Measurements from ENCODE around the gene PKN2.

GRCh38 chr1:88812366-88812765 lies 128.3 kb downstream of the PKN2 start:
- TF ChIP-seq CTCF (conservative IDR thresholded peaks at IDR 0.05; ENCODE audit: low read depth, low read length) (no peak), MAZ (IDR thresholded peaks at IDR 0.05; ENCODE audit: borderline replicate concordance, low read depth, low read length) (no peak), POLR2A (IDR thresholded peaks at IDR 0.05; ENCODE audit: low read depth, low read length) (no peak), MXI1 (IDR thresholded peaks at IDR 0.05; ENCODE audit: borderline replicate concordance, low read depth, low read length) (no peak), RAD21 (IDR thresholded peaks at IDR 0.05; ENCODE audit: low read length) (no peak)
